HTR-8/SVneo (cell line): ENCODE data around the gene NF2.
A peak's percentile ranks its signal among the peaks of the same experiment; 100 is the strongest.
"Not testable (repeated sequence)": the region's sequence is repeated elsewhere in the genome, so short reads cannot be mapped to it uniquely, and the experiment has no call there.

Source experiments
- DNase-seq: peaks from one replicate; pipeline ENCODE4 v3.0.0; 2011; ENCODE audit warnings: low spot score, mixed read lengths; ENCODE audit not compliant: insufficient read length
- FAIRE-seq: peaks from 2 replicates; lab custom pipeline; 2011; peaks lifted over from hg19 to GRCh38; lab: Jason Lieb, UNC

The NF2 gene

DNA sequence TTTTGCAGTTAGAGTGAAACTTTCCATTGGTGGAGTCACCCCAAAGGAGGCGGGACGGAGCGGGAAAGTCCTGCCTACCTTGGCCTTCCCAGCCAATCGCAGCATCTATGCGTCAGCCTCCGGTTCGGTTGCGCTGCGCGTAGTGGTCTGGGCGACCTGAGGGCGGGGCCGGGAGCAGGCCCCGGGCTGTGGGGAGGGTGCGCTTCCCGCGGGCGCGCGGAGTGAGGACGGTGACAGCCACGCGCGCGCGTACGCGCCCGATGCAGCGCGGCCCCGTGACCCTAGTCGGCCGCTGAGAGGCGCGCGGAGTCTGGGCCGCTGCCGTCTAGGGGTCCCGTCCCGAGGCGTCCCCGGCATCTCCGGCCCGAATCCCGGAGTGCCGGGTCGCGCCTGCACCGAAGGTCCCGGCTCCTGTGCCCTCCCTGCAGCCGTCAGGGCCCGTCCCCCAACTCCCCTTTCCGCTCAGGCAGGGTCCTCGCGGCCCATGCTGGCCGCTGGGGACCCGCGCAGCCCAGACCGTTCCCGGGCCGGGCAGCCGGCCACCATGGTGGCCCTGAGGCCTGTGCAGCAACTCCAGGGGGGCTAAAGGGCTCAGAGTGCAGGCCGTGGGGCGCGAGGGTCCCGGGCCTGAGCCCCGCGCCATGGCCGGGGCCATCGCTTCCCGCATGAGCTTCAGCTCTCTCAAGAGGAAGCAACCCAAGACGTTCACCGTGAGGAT is at the start of gene NF2:
Gene NF2, plus strand, starts transcription at position 276 of the 718 bp plus-strand sequence. Its CDS starts 366 bp downstream, at position 642.
- FAIRE-seq, result peak; percentile 96

DNA sequence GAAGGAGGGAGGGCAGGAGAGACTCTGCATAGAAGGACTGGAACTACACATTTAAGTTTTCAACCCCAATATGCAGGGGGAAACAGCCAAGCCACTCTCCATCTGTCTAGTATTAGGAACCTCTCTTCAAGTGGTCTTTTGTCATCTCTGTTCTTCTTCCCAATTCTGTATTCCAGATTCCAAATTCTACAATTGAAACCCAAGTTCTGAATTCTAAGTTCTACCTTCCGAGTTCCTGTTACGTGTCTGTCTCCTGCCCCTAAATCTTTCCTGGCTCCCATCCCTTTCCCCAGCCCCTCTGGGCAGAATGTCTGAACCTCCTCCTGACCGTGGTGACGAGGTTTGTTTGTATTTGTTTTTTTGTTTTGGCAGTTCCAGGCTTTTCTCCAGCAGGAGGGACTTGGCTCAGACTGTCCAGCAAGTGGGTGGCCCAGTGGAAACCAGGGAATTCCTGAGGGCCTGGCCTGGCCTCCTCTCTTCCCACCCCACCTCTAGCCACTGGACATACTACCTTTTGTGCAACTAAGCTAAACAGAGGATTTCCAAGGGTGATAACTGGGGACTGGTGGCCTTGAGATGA is 48.3 kb upstream of the NF2 start:
- FAIRE-seq, result no peak

More for the DNA sequence above, at the start of gene NF2:
- peak; percentile 93 for DNase-seq

DNA sequence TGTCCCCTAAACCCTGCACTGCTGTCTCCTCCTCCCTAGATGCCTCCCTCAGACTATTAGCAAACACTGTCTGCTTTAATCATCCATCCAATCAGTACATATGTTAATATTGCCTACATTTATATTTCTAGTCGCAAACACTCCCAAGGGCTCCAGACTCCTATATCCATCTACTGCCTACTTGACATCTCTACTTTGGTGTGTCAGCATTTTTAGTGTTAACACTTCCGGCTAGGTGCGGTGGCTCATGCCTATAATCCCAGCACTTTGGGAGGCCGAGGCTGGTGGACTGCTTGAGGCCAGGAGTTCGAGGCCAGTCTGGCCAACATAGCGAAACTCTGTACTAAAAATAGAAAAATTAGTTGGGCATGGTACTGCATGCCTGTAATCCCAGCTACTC is 44.4 kb upstream of the NF2 start:
- no peak for FAIRE-seq
- no peak for DNase-seq

More for the DNA sequence above, 48.3 kb upstream of the NF2 start:
- no peak for DNase-seq

DNA sequence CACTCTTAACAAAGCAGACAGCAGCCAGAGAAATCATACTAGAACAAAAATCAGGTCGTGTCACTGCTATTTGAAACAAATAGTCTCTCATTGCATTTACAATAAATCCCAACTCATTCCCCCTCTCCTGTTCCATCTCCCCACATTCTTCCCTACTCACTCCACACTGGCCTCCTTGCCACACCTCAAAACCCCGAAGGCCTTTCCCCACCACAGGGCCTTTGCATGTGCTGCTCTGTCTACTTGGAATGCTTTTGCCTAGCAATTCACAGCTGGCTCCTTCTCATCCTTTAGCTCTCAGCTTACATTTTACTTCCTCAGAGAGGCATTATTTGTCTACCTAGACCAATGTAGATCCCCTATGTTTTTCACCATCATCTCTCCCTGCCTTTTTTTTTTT is 43.6 kb upstream of the NF2 start:
- DNase-seq (no peak), FAIRE-seq (no peak)

DNA sequence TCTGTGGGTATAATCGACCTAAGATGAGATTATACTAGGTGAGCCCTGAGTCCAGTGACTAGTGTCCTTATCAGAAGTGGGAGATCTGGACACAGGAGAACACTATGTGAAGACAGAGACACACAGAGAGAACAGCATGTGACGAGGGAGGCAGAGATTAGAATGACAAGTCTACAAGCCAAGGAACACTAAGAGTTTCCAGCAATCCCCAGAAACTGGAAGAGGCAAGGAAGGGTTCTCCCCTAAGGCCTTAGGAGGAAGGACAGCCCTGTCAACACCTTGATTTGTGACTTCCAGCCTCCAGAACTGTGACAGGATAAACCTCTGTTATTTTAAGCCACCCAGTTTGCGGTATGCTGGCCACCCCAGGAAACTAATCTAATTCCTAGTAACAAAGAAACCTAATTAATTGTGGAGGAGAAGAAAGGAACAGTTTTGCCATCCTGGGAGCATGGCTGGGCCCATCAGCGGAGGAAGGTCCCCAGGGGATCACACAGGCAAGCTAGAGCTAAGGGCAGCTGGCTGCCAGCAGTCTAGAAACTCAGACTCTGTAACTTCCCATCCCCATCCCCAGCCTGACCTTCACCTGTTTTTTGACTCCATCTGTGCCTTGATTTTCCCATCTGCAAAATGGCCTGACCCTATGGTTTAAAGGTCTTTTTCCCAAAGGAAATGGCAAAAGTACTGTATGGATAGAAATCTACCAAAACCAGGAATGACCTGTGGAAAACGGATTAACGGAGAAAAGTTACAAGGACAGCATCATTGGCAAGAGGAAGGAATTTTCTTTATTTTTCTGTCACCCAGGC is 39.6 kb upstream of the NF2 start:
- DNase-seq (no peak), FAIRE-seq (no peak)

DNA sequence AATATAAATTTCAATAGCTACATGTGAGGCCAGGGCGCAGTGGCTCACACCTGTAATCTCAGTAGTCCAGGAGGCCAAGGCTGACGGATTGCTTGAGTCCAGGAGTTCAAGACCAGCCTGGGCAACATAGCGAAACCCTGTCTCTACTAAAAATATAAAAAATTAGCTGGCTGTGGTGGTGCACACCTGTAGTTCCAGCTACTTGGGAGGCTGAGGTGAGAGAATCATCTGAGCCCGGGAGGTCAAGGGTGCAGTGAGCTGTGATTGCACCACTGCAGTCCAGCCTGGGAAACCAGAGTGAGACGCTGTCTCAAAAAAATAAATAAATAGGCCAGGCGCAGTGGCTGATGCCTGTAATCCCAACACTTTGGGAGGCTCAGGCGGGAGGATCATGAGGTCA is 36.9 kb upstream of the NF2 start:
- FAIRE-seq, DNase-seq: not testable (repeated sequence)

DNA sequence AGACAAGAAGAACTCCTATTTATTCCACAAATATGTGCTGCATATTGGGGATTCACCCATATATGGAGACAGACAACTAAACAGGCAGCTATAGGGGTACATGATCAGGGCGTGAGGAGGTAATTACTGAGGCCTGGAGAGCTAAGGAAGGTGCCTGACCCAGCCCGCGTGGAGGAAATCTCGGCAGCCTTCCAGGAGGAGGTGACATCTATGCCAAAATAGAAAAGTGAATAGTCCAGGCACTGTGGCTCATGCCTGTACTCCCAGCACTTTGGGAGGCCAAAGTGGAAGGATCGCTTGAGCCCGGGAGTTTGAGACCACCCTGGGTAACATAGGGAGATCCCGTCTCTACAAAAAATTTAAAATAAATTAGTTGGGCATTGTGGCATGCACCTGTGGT is 36.1 kb upstream of the NF2 start:
- DNase-seq (no peak), FAIRE-seq (no peak)

DNA sequence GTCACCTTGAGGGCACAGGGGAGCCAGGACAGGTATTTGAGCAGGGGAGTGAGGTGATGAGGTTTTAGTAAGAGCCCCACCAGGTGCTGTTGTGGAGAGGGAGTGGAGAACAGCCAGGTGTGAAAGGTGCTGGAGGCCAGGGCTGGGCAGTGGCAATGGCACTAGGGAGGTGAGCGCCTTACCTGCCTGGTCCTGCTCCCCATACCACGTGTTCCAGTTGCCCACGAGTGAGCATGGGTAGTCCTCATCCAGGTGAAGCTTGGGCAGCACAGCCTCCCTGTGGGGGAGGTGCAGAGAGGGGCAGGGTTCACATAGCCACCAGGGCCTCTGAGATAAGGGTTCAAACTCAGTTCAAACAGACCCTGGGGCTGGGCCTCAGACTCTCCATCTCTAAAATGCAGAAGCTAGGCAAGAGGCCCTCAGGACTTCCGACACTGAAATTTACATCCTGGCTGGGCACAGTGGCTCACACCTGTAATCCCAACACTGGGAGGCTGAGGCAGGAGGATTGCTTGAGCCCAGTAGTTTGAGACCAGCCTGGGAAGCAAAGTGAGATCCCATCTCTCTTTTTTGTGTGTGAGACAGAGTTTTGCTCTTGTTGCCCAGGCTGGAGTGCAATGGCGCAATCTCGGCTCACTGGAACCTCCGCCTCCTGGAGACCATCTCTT is 34.3 kb upstream of the NF2 start:
- DNase-seq (no peak), FAIRE-seq (no peak)

DNA sequence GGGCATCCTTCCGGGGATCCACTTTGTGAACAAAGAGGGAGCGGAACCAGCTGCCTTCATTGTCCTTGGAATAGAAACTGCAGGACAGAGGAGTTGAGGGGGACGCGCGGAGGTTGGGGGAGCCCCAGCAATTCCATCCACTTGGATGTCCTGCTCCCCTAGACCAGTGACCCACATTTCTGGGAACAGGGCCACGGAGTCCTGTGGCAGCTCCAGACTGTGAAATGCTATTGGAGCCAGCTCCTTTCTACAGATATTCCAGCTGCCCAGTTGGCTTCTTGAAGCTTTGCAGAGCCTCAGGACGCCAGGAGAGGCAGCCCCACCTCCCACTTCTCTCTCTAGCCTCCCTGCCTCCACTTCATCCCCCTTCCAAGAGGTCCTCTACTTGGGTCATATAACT is 33.0 kb upstream of the NF2 start:
- no peak for FAIRE-seq

DNA sequence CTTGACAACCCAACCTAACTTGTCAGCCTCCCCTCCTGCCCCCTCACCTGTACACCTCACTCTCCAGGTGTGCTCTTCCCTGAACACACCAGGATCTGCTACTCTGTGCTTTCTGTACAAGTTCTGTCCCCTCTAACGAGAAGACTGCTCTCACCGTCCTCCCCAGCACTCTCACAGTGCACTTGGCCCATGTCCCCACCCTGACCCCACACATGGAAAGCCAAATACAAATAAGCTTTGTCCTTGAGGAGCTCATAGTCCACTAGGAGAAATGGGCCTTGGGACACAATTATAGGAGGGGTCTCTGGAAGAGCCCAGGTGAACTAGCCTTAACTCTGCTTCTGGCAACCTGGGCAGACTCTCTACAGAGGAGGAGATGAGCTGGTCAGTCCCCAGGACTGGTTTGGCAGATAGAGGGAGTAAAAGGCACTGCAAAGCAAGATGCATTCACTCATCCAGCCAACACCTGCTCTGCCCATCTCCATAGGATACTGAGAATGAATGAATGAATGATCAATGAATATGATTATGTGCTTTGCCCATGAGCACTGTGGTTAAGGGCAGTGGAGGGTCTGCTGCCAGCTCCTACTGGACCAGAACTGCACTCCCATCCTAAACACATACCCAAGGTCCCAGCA is 32.4 kb upstream of the NF2 start:
- DNase-seq (no peak), FAIRE-seq (no peak)

More for the DNA sequence above, 33.0 kb upstream of the NF2 start:
- no peak for DNase-seq

DNA sequence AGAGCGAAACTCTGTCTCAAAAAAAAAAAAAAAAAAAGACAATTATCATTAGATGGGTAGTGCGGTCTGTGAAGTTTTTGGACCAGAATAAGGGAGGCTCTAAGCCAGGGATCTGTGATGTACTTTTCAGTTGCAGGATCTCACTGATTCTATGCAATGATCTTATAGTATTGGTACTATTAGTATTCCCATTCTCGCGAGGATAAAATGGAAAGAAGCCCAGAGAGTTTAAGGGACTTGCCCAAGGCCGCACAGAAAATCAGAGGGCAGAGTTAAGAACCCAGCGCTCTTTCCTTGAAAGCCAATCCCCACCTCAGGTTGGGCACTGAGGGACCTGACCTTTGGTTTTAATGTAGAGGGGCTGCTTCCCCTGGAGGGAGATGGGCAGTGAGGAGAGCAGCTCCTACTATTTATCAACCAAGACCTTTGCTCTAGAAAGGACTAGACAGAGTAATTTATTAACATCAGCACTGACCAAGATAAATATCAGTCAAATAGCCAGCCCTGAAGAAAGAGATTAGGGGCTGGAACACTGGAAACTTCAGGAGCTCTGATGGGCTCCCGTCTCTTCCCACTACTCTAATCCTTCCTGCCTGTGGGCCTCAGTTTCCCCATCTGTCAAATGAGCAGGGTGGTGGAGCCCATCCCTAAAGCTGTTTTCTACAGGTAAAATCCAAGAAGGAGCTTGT is 28.5 kb upstream of the NF2 start:
- no peak for DNase-seq
- FAIRE-seq, result no peak

DNA sequence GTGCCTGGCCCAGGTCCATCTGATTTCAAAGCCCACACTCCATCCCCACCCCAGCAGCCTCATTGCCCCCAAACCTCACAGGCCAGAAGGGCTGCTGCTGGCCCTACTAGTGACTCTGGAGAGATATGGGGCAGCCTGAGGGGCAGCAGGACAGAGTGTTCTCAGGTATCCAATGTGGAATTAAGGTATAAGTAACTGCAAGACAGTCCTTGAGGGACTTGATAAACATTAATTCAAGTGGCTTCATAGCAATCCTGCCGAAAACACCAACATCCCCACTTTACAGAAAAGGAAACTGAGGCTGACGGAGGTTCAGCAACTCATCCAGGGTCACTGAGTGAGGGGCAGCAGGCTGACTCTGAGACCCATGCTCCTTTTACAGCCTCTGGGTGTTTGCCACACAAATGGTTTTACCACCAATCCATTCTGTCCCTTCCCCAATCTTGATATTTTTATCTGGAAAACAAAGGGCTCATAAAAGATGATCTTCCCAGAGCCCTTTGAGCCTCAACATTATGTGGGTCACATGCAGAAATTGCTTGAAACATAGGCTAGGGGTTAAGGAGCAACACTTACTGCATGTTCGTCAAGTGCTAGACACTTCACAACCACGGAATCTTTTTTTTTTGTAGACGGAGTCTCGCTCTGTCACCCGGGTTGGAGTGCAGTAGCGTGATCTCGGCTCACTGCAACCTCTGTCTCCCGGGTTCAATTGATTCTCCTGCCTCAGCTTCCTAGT is 24.8 kb upstream of the NF2 start:
- FAIRE-seq (no peak), DNase-seq (no peak)

DNA sequence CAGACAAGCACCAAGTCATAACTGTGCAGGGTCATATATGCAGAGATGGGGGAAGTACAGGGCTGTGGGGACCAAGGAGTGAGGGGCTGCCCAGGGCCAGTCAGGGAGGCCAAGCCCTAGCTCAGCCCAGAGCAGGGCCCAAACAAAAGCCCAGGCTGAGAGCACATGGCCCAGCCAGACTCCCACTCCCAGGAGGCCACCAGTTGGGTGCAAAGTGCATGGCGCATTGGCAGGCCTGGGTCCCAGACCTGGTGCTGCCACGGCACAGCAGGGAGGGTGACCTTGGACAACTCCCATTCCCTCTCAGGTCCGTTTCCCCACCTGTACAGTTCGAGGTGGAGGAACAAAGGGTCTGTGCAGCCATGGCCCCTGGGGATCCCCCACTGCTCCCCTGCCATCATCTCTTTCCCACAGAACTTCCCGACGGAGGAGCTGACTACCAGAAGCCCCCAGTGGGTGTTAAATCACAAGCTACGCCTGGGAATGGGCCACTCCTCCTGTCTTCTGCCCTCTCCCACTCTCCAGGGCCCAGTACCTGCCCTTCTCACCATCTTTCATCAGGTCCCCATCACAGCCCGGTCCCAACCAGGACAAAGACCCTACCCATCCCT is 23.1 kb upstream of the NF2 start:
- DNase-seq (no peak), FAIRE-seq (no peak)

DNA sequence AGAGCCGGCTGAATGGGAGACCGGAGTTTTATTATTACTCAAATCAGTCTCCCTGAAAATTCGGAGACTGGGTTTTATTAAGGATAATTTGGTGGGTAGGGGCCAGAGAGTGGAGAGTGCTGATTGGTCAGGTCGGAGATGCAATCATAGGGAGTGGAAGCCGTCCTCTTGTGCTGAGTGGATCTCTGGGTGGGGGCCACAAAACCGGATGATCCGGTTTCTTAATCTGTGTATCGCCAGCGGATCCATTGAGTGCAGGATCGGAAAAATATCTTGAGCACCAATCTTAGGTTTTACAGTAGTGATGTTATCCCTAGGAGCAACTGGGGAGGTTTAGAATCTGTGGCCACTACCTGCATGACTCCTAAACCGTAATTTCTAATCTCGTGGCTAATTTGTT is 21.6 kb upstream of the NF2 start:
- DNase-seq (no peak), FAIRE-seq (no peak)

DNA sequence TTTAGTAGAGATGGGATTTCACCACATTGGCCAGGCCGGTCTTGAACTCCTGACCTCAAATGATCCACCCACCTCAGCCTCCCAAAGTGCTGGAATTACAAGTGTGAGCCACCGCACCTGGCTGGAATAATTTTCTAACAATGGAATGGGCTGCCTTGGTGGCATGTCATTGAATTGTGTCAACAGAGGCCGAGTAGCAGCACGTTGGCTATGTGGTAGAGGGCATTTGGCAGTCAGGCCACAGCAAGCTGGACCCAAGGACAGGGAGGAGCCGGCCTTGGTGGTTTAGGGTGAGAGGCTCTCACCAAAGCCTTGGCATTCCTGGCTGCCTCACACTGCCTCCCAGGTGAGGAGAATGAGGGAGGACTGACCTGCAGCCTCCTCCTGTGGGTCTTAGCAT is 18.5 kb upstream of the NF2 start:
- no peak for FAIRE-seq

DNA sequence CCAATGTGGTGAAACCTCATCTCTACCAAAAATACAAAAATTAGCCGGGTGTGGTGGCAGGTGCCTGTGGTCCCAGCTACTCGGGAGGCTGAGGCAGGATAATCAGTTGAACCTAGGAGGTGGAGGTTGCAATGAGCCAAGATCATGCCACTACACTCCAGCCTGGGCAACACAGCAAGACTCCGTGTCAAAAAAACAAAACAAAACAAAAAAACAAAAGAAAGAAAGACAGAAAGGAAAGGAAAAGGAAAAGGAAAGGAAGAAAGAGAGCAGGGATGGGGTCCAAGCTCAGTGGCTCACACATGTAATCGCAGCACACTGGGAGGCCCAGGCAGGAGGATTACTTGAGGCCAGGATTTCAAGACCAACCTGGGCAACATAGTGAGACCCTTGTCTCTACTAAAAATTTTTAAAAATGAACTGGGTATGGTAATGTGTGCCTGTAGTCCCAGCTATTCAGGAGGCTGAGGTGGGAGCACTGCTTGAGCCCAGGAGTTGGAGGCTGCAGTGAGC is 17.2 kb upstream of the NF2 start:
- not testable (repeated sequence) for FAIRE-seq, DNase-seq

More for the DNA sequence above, 18.5 kb upstream of the NF2 start:
- DNase-seq, result no peak

DNA sequence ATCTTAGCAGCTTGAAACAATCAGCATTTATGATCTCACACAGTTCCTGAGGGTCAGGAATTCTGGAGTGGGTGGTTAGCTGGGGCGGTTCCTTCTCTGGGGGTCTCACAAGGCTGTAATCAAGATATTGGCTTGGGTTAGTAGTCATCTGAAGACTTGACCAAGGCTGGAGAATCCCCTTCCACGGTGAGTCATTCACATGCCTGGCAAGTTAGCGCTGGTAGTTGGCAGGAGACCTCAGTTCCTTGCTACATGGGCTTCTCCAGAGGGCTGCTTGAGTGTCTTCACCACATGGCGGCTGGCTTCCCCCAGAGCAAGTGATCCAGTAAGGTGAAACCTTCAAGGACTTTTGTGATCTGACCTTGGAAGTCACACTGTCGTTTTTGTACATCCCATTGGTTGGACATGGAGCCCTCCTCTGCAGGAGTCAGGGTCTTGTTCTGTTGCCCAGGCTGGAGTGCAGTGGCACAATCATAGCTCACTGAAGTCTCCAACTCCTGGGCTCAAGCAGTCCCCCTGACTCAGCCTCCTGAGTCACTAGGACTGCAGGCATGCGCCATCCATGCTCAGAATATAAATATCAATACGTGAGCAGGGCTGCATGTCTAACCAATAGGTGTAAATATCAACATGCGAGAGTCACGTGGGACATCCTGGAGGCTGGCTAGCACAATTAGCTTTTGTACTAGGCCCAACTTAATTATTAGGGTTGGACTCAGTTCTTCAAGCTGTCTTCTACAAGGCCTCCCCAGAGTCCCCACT is 15.3 kb upstream of the NF2 start:
- FAIRE-seq (no peak), DNase-seq (no peak)

DNA sequence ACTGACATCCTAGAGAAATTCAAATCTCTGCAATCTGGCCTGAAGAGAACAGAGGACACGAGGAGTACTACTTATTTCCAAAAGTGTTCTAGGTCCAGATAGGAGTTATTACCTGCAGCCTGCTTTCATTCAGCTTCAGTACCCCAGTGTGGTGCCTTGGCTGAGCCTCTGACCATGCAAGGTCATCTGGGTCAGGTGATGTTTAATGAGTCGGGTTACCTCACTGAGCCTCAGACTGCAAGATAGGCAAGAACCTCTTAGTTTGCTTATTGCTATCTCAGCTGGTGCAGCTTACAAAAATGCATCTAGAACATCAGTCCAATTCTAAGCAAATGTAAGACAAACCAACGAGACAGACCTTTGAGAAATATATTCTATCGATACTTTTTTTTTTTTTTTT is 9.5 kb upstream of the NF2 start:
- no peak for FAIRE-seq
- no peak for DNase-seq
